Caco-2 (cell line): ENCODE results near the gene CHRNA7. TPM values are rescaled to one million over a fixed set of nuclear protein-coding genes. Genes with fewer than 3 reads are reported as not detected.

Source experiments
- BruUV-seq: library from RNA; stranded (reverse); fragments of 400-500 nt; replicated peaks from 2 replicates; lab custom pipeline; 2021; lab: Mats Ljungman, UMichigan
- CTCF ChIA-PET: fragments of 300-600 bp; sonication (Branson Sonifier 250); formaldehyde crosslinking; loops from one replicate; lab custom pipeline; 2022; ENCODE audit warnings: antibody characterized with exemption; lab: Charles Lee
- POLR2A ChIA-PET: fragments of 300-600 bp; sonication (Branson Sonifier 250); formaldehyde crosslinking; loops from one replicate; lab custom pipeline; 2022; ENCODE audit warnings: antibody characterized with exemption; lab: Charles Lee
- DNase-seq, 2 experiments: peaks; one replicate each; pipeline versions ENCODE4 v3.0.0 to v3.0.0-alpha.2; 2020 to 2022
- H3K27me3 ChIP-seq: replicated peaks from 2 replicates; pipeline ENCODE4 v1.6.0; 2011; ENCODE audit warnings: low read length; ENCODE audit not compliant: control insufficient read depth, insufficient read depth
- H3K36me3 ChIP-seq: 2 replicates; pipeline ENCODE4 v1.5.1; 2011; ENCODE audit warnings: low read length; ENCODE audit not compliant: control insufficient read depth, insufficient read depth
- H3K4me1 ChIP-seq: fragments of 250-450 bp; sonication (Bioruptor Pico); 2 replicates; pipeline ENCODE4 v1.5.1; 2020; ENCODE audit warnings: mild to moderate bottlenecking
- H3K4me3 ChIP-seq: 2 replicates; pipeline ENCODE4 v1.5.1; 2011; ENCODE audit warnings: low read depth, mild to moderate bottlenecking, control low read depth, low read length
- H3K9me3 ChIP-seq: fragments of 250-450 bp; sonication (Bioruptor Pico); 2 replicates; pipeline ENCODE4 v1.5.1; 2020; ENCODE audit warnings: mild to moderate bottlenecking, moderate library complexity
- H3K27ac Mint-ChIP-seq: one replicate; pipeline ENCODE4 v1.8.0; 2022; ENCODE audit warnings: mixed read lengths; ENCODE audit not compliant: unreplicated experiment
- H3K27me3 Mint-ChIP-seq: one replicate; pipeline ENCODE4 v1.8.0; 2022; ENCODE audit warnings: mixed read lengths; ENCODE audit not compliant: insufficient read depth, unreplicated experiment
- H3K36me3 Mint-ChIP-seq: one replicate; pipeline ENCODE4 v1.8.0; 2022; ENCODE audit warnings: mild to moderate bottlenecking, mixed read lengths; ENCODE audit not compliant: insufficient read depth, unreplicated experiment
- H3K4me1 Mint-ChIP-seq: one replicate; pipeline ENCODE4 v1.8.0; 2022; ENCODE audit warnings: low read depth, mixed read lengths; ENCODE audit not compliant: unreplicated experiment
- H3K4me3 Mint-ChIP-seq: one replicate; pipeline ENCODE4 v1.8.0; 2022; ENCODE audit warnings: mild to moderate bottlenecking, moderate library complexity, mixed read lengths; ENCODE audit not compliant: unreplicated experiment
- H3K9me3 Mint-ChIP-seq: one replicate; pipeline ENCODE4 v1.8.0; 2022; ENCODE audit warnings: mixed read lengths; ENCODE audit not compliant: unreplicated experiment
- intact Hi-C: fragments of 100-400 bp; cut with micrococcal nuclease; formaldehyde crosslinking; loops from one replicate; pipeline ENCODE4 v1.10.0; 2022; ENCODE audit not compliant: unreplicated experiment
- total RNA-seq: library from RNA; stranded (reverse); gene quantifications from 2 replicates; pipeline ENCODE4 v1.2.3, GENCODE V29; 2022
- TF ChIP-seq, protein P1 (sequence below), 2 experiments: fragments of 200-600 bp in 1 of 2; IDR thresholded peaks; 1 replicate in 1 of 2; 2 replicates in 1 of 2; pipeline versions ENCODE4 v1.5.1 to v1.8.0; 2011 to 2022; ENCODE audit warnings: antibody characterized with exemption in 1 of 2, control low read depth in 1 of 2, inconsistent platforms in 1 of 2, low read depth in 1 of 2, low read length in 1 of 2, mild to moderate bottlenecking in 1 of 2, moderate library complexity in 1 of 2; ENCODE audit not compliant: insufficient read depth in 1 of 2, severe bottlenecking in 1 of 2, unreplicated experiment in 1 of 2

Gene CHRNA7
- total RNA-seq, 1 experiment from 2014 or later, result 0.11 TPM

DNA sequence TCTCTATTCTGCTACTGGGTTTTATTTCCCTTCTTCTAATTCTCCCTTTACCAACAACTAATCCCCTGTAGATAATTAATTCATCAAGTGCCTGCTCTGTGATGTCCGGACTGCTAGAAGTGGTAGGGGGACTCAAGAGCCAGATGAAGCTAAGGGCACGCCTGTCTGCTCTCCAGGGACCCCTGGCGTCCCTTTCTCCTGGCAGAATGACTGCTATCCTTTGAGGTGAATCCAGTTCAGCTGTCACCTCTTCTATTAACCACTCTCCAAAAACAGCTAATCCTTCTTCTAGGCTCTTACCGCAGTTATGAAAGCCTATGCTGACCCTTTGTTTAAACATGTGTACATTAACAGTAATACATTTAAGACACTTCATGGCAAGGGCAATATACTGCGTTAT lies 1.4 kb upstream of the CHRNA7 start:
- Histone ChIP-seq H3K36me3 (no peaks in the 10 kb centered on the region), H3K4me1 (peaks cover 11% of the 10 kb centered on the region; the same call in 1 of the 2 replicates), H3K9me3 (peaks cover 3% of the 10 kb centered on the region; the same call in 1 of the 2 replicates), H3K27me3 (peaks cover 7% of the 10 kb centered on the region), H3K4me3 (no peak overlapping the region)
- no peak overlapping the region for H3K4me3 Mint-ChIP-seq
- H3K9me3 Mint-ChIP-seq, result no peaks in the 10 kb centered on the region
- intact Hi-C loops, result no loop called here
- POLR2A ChIA-PET, result no interaction called here
- CTCF ChIA-PET, result interaction anchor here (1.5 to 1.6 kb wide), 2 partner anchors 9 to 51 kb away, joined by 3 to 6 read pairs; no protein-coding TSS in a partner anchor
- TF ChIP-seq, protein P1, sequence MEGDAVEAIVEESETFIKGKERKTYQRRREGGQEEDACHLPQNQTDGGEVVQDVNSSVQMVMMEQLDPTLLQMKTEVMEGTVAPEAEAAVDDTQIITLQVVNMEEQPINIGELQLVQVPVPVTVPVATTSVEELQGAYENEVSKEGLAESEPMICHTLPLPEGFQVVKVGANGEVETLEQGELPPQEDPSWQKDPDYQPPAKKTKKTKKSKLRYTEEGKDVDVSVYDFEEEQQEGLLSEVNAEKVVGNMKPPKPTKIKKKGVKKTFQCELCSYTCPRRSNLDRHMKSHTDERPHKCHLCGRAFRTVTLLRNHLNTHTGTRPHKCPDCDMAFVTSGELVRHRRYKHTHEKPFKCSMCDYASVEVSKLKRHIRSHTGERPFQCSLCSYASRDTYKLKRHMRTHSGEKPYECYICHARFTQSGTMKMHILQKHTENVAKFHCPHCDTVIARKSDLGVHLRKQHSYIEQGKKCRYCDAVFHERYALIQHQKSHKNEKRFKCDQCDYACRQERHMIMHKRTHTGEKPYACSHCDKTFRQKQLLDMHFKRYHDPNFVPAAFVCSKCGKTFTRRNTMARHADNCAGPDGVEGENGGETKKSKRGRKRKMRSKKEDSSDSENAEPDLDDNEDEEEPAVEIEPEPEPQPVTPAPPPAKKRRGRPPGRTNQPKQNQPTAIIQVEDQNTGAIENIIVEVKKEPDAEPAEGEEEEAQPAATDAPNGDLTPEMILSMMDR (IDR thresholded peaks at IDR 0.05; ENCODE audit: insufficient read depth in 1 of 2, low read depth in 1 of 2, low read length in 1 of 2, severe bottlenecking in 1 of 2, unreplicated experiment in 1 of 2), result no peak
- no peaks in the 10 kb centered on the region for H3K36me3 Mint-ChIP-seq
- no peak overlapping the region for H3K27ac Mint-ChIP-seq
- H3K4me1 Mint-ChIP-seq, result no peaks in the 10 kb centered on the region
- BruUV-seq, result no TSS peak
- H3K27me3 Mint-ChIP-seq, result peaks cover 38% of the 10 kb centered on the region
- DNase-seq, result no peak

DNA sequence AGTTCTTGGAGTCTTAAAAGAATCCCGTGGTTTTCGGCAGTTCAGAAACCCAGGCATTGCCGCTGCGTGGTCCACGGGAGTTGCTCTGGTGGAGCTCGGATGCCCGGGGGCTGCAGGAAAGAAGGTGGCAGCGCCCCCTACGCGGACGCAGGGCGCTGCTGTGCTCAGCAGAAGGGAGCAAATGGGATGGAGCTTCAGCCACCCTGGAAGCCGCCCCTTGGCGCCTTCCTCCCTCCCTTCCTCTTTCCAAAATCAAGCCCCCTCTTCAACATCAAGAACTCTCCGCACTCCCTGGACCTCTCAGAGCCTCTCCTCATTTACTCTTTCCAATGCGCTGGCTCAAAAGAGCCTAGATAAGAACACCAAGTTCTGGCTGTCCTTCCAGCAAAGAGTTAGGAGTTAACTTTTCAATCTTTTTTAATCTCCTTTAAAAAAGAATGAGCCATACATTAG lies 880 bp upstream of the CHRNA7 start:
- Histone ChIP-seq H3K27me3 (peaks cover 7% of the 10 kb centered on the region), H3K4me1 (peaks cover 11% of the 10 kb centered on the region; the same call in 1 of the 2 replicates), H3K36me3 (no peaks in the 10 kb centered on the region), H3K4me3 (no peak overlapping the region), H3K9me3 (peaks cover 3% of the 10 kb centered on the region; the same call in 1 of the 2 replicates)
- no TSS peak for BruUV-seq
- Mint-ChIP-seq H3K27me3 (peaks cover 36% of the 10 kb centered on the region), H3K36me3 (no peaks in the 10 kb centered on the region), H3K9me3 (no peaks in the 10 kb centered on the region), H3K4me3 (peak overlapping the region; percentile 66), H3K27ac (no peak overlapping the region), H3K4me1 (no peaks in the 10 kb centered on the region)
- DNase-seq, result no peak
- CTCF ChIA-PET, result interaction anchor here (1.5 to 1.6 kb wide), 2 partner anchors 8 to 52 kb away, joined by 3 to 6 read pairs; no protein-coding TSS in a partner anchor
- intact Hi-C loops, result no loop called here
- POLR2A ChIA-PET, result no interaction called here
- TF ChIP-seq, protein P1 (IDR thresholded peaks at IDR 0.05; ENCODE audit: insufficient read depth in 1 of 2, low read depth in 1 of 2, low read length in 1 of 2, severe bottlenecking in 1 of 2, unreplicated experiment in 1 of 2), result peak in 1 of 2 experiments; percentile 39

DNA sequence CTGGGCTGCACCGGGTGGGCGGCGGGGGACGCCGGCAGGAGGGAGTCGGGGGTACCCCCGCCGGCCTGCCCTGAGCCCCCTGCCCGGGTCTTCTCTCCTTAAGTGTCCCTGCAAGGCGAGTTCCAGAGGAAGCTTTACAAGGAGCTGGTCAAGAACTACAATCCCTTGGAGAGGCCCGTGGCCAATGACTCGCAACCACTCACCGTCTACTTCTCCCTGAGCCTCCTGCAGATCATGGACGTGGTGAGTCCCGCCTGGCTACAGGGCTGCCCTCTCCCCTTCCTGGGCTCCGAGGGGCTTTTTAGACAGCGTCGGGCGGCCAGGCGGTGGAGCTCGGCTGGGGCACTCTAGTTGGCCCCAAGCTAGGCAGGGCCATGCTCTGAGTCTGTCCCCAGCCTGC lies 480 bp downstream of the CHRNA7 start:
- POLR2A ChIA-PET, result no interaction called here
- Mint-ChIP-seq H3K9me3 (no peaks in the 10 kb centered on the region), H3K4me3 (peak overlapping the region; percentile 57), H3K27me3 (peaks cover 33% of the 10 kb centered on the region), H3K27ac (no peak overlapping the region), H3K36me3 (no peaks in the 10 kb centered on the region), H3K4me1 (no peaks in the 10 kb centered on the region)
- Histone ChIP-seq H3K4me3 (peak overlapping the region; percentile 42), H3K27me3 (peaks cover 7% of the 10 kb centered on the region), H3K36me3 (no peaks in the 10 kb centered on the region), H3K4me1 (peaks cover 11% of the 10 kb centered on the region; the same call in 1 of the 2 replicates), H3K9me3 (peaks cover 3% of the 10 kb centered on the region; the same call in 1 of the 2 replicates)
- intact Hi-C loops, result loop anchor here (1.0 to 5.0 kb wide), 2 partner anchors 29 to 158 kb away; partner anchors contain the start of gene OTUD7A
- TF ChIP-seq, protein P1 (IDR thresholded peaks at IDR 0.05; ENCODE audit: insufficient read depth in 1 of 2, low read depth in 1 of 2, low read length in 1 of 2, severe bottlenecking in 1 of 2, unreplicated experiment in 1 of 2), result no peak
- DNase-seq, result no peak
- BruUV-seq, result no TSS peak
- CTCF ChIA-PET, result no interaction called here
